HG03103 (cell line): ENCODE results near the gene BMP10.
A peak's percentile ranks its signal among the peaks of the same experiment; 100 is the strongest.

ENCODE experiments used
- ATAC-seq: cut with Tn5 transposase; IDR thresholded peaks from one replicate; pipeline ENCODE4 v1.9.1; 2021; ENCODE audit warnings: low read depth; ENCODE audit not compliant: unreplicated experiment

Gene BMP10

GRCh38 chr2:68871159-68871764 lies at the start of gene BMP10:
Gene BMP10 (minus strand): TSS chr2:68871397. CDS start chr2:68871358, 39 bp downstream.
- no peak for ATAC-seq

GRCh38 chr2:68920481-68921170 lies 49.4 kb upstream of the BMP10 start:
- ATAC-seq = no peak

GRCh38 chr2:68918497-68918896 lies 47.3 kb upstream of the BMP10 start:
- no peak for ATAC-seq

- ATAC-seq = no peak
Observed at GRCh38 chr2:68917034-68917718, 46.0 kb upstream of the BMP10 start.

- no peak for ATAC-seq
Observed at GRCh38 chr2:68916226-68916625, 45.0 kb upstream of the BMP10 start.

- no peak for ATAC-seq
Observed at GRCh38 chr2:68915393-68915792, 44.2 kb upstream of the BMP10 start.

GRCh38 chr2:68913359-68913758 lies 42.2 kb upstream of the BMP10 start:
- ATAC-seq = no peak

- no peak for ATAC-seq
Observed at GRCh38 chr2:68912732-68913131, 41.5 kb upstream of the BMP10 start.

GRCh38 chr2:68912111-68912510 lies 40.9 kb upstream of the BMP10 start:
- ATAC-seq = no peak

GRCh38 chr2:68911709-68912108 lies 40.5 kb upstream of the BMP10 start:
- no peak for ATAC-seq

- ATAC-seq = no peak
Observed at GRCh38 chr2:68911246-68911645, 40.0 kb upstream of the BMP10 start.

GRCh38 chr2:68909793-68910674 lies 38.8 kb upstream of the BMP10 start:
- ATAC-seq = peak; percentile 43

GRCh38 chr2:68908392-68908970 lies 37.3 kb upstream of the BMP10 start:
- peak; percentile 93 for ATAC-seq

- peak; percentile 14 for ATAC-seq
Observed at GRCh38 chr2:68907920-68908253, 36.7 kb upstream of the BMP10 start.

- ATAC-seq = no peak
Observed at GRCh38 chr2:68907232-68907919, 36.2 kb upstream of the BMP10 start.

- ATAC-seq = no peak
Observed at GRCh38 chr2:68906716-68907115, 35.5 kb upstream of the BMP10 start.

GRCh38 chr2:68905116-68905515 lies 33.9 kb upstream of the BMP10 start:
- ATAC-seq = no peak

GRCh38 chr2:68901561-68901960 lies 30.4 kb upstream of the BMP10 start:
- ATAC-seq = no peak

- no peak for ATAC-seq
Observed at GRCh38 chr2:68901199-68901514, 30.0 kb upstream of the BMP10 start.

- ATAC-seq = no peak
Observed at GRCh38 chr2:68900496-68901198, 29.4 kb upstream of the BMP10 start.
